Measurements from ENCODE around the gene WNT3.

The WNT3 gene

DNA sequence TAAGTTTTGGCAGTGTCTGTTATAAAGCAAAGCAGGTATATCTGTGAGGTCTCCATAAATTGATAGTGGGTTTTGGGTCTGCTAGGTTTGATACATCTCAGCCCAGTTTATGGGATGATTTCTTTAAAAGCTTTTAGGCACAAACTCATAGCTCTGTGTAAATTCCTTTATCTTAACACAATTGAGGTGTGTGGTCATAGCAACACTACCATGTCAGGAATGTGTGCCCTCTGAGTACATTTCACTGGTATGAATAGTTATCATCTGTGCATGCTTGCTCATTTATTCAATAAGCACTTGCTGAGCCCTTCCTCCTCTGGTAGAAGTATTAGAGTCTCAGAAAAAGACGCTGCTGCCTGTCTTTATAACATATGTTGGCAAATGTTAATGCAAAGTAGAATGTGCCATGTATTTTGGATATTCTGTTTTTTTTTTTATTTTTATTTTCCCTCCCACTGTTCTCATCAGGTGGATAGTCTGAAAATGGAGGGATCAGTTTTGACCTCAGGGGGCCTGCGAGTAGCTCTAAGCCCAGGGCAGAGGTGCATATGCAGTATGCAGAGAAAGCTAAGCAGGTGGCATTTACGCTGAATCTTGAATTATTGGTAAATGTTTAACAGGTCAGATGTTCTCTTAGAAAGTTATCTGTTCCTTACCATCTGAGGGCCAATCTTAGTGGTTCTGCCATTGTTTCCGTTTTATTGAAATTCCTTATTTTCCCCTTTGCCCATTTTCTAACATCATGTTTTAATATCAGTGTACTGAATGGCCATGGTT, 90.7 kb downstream of the WNT3 start:
- no peak for DNase-seq

DNA sequence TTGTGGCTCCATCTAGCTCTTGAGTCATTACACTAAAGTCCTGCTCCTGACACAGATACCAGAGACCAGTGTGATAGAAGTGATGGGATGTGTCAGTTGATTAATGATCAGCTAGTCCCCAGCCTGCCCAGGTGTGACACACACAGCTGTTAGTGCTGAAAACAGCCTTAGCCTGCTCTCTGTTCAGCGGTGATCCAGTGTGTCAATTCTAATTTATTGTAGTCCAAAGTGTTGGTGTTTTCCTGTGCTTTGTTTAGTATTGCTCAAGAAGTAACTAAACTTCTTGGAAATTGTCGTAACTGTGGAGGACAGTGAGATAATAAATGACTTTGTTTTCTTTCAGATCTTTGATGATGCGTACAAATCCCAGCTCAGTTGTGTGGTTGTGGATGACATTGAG, 92.3 kb downstream of the WNT3 start:
- no peak for DNase-seq

DNA sequence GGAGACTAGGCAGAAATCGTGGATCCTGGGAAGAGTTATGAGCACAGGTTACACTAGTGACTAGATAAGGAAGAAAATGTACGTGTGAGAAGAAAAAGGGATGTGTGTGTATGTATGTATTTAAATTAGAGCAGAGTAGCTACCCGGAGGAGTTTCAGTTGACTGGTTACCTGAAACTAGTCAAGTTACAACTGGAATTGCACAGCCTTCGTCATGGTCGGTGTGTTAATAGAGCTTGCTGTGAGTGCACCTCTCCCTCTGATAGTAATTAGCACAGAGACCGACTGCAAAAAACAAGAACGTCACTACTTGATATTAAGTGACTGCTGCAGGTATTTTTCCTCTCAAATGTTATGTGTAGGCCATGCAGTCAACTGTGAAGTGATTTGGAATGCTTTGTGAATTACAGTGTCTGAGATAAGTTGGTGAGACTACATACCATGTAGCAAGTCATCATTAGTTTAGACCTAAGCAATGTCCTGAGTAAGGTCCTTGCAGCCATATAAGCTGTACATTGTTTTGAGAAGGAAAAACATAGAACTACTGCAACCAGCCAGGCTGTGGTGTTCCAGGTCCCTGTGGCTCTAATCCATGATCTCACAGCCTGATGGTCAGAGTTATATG, 95.7 kb downstream of the WNT3 start:
- no peak for DNase-seq

DNA sequence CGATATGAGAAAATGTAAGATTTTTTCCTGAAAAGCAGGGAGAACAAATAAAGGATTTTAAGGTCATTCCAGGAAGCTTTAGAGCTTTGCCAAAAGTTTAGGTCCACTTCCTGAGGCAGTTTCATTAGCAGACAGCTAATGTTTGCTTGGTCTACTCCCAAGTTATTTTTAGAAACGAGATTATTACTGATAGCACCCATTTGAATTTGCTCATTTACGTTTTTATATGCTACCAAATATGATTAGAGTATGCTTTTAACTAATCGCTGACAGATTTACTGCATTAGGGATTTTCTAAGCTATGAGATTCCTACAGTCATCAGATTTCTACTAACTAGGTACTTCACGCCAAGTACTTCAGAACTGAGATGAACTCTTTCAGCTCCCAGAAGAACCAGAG, 98.1 kb downstream of the WNT3 start:
- DNase-seq = no peak

DNA sequence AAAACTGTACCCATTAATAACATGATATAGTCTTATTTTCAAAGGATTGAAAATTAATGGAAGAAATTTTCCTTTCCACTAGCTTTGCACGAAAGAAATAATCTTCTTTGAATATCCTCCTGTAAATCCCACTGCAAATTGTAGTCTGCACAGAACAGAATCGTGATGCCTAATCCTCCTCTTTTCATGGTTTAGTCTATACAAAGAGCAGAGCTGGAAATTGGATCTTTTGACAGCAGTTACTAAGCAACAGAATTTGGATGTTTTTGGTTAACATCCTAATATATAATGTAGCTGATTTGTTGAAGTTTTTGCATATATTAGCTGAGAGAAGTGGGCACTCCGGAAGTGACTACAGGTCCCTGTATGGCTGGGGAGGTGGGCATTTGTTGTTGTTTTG, 98.6 kb downstream of the WNT3 start:
- no peak for DNase-seq

DNA sequence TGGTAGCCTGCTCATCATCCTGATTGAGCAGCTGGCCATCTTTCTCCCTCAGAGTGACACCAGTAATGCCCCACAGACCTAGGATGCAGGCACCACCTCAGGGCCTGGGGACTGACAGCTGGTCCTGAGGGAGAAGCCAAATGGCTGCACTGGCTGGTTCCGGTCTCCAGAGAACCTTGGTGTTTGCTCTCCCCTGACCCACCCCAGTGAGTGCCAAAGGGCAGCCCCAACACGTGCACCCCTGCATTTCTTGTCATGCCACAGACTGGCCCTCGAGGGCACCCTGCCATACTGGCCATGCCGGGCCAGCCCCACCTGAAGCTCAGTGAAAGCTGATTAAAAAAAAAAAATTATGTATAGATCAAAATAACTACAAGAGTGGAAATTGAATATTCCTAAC, 100.5 kb downstream of the WNT3 start:
- no peak for DNase-seq

Data from NCI-H1105 treated with DMSO at 0.1 percent for 48 hours (cell line).